T47D (cell line): ENCODE data around the gene RDH8.

Experiments used
- DNase-seq, 2 experiments: peaks; one replicate each; pipeline versions ENCODE4 v3.0.0 to v3.0.0-alpha.2; 2011 to 2012; ENCODE audit warnings: low read depth in 1 of 2, low spot score in 1 of 2
- JUND ChIP-seq: IDR thresholded peaks from 2 replicates; pipeline ENCODE4 v1.6.1; 2012; ENCODE audit warnings: low read depth
- in situ Hi-C: cut with HindIII; loops from 2 replicates; pipeline ENCODE4 v1.10.0; 2016; ENCODE audit warnings: low sequenced_read_pairs, low pct_unique_long_range_greater_than_20kb

The RDH8 gene

GRCh38 chr19:10068205-10068604, 54.9 kb downstream of the RDH8 start:
- in situ Hi-C loops = no loop called here
- no peak for TF ChIP-seq JUND
- DNase-seq = no peak

GRCh38 chr19:10069046-10069445, 55.8 kb downstream of the RDH8 start:
- no peak for TF ChIP-seq JUND
- no peak for DNase-seq
- in situ Hi-C loops = no loop called here

- no peak for TF ChIP-seq JUND
- no peak for DNase-seq
- in situ Hi-C loops = no loop called here
These were observed 57.6 kb downstream of the RDH8 start for GRCh38 chr19:10070730-10071446.
